Activated CD4-positive, alpha-beta T cell treated with anti-CD3 and anti-CD28 coated beads, Interleukin-2, amount 10 ng/mL, durations not matched to agents 24 days and 14 days (primary cell): Measurements from ENCODE around the gene E2F4. TPM values are rescaled to one million over a fixed set of nuclear protein-coding genes. Genes with fewer than 3 reads are reported as not detected.

Experiments used
- DNase-seq: peaks from one replicate; pipeline ENCODE4 v3.0.0; 2022
- H3K27ac Mint-ChIP-seq: one replicate; pipeline ENCODE4 v1.8.0; 2022; ENCODE audit warnings: mild to moderate bottlenecking, mixed read lengths
- H3K27me3 Mint-ChIP-seq: one replicate; pipeline ENCODE4 v1.8.0; 2022; ENCODE audit warnings: mixed read lengths
- H3K36me3 Mint-ChIP-seq: one replicate; pipeline ENCODE4 v1.8.0; 2022; ENCODE audit warnings: low read depth, mild to moderate bottlenecking, mixed read lengths
- H3K4me1 Mint-ChIP-seq: one replicate; pipeline ENCODE4 v1.8.0; 2021; ENCODE audit warnings: mixed read lengths
- H3K4me3 Mint-ChIP-seq: one replicate; pipeline ENCODE4 v1.8.0; 2022; ENCODE audit warnings: mild to moderate bottlenecking, moderate library complexity, mixed read lengths
- H3K9me3 Mint-ChIP-seq: one replicate; pipeline ENCODE4 v1.8.0; 2021; ENCODE audit warnings: mixed read lengths
- intact Hi-C: fragments of 100-400 bp; cut with micrococcal nuclease; formaldehyde crosslinking; loops from one replicate; pipeline ENCODE4 v1.15.1; 2023
- total RNA-seq: library from RNA; stranded (reverse); gene quantifications from 2 replicates; pipeline ENCODE4 v1.2.3, GENCODE V29; 2022

Gene E2F4
- total RNA-seq, 1 donor from 2014 or later = 166 TPM

- Mint-ChIP-seq H3K27me3 (no peaks in the 10 kb centered on the region), H3K4me1 (peaks cover 24% of the 10 kb centered on the region), H3K27ac (no peak overlapping the region), H3K36me3 (peaks cover 63% of the 10 kb centered on the region), H3K9me3 (no peaks in the 10 kb centered on the region), H3K4me3 (no peak overlapping the region)
- DNase-seq = no peak
- intact Hi-C loops = no loop called here
Observed at GRCh38 chr16:67197704-67198103, 5.7 kb downstream of the E2F4 start.

GRCh38 chr16:67198238-67198734, 6.3 kb downstream of the E2F4 start:
- no peaks in the 10 kb centered on the region for H3K9me3 Mint-ChIP-seq
- H3K27ac Mint-ChIP-seq = no peak overlapping the region
- no peak for DNase-seq
- peaks cover 60% of the 10 kb centered on the region for H3K36me3 Mint-ChIP-seq
- no peak overlapping the region for H3K4me3 Mint-ChIP-seq
- H3K4me1 Mint-ChIP-seq = peaks cover 20% of the 10 kb centered on the region
- intact Hi-C loops = no loop called here
- H3K27me3 Mint-ChIP-seq = no peaks in the 10 kb centered on the region

GRCh38 chr16:67199011-67199807, 7.3 kb downstream of the E2F4 start, which contains the start of gene ELMO3:
Gene ELMO3, plus strand, starts transcription at chr16:67199131. Its CDS starts 196 bp downstream, at chr16:67199327.
- Mint-ChIP-seq H3K27ac (no peak within 1 kb of the TSS), H3K9me3 (no peaks in the 10 kb centered on the region), H3K36me3 (peaks cover 51% of the 10 kb centered on the region), H3K4me1 (peaks cover 12% of the 10 kb centered on the region), H3K4me3 (no peak within 1 kb of the TSS), H3K27me3 (no peaks in the 10 kb centered on the region)
- intact Hi-C loops = no loop called here
- DNase-seq = no peak

GRCh38 chr16:67199808-67200198, 7.8 kb downstream of the E2F4 start:
- no peaks in the 10 kb centered on the region for H3K9me3 Mint-ChIP-seq
- H3K36me3 Mint-ChIP-seq = peaks cover 46% of the 10 kb centered on the region

GRCh38 chr16:67200491-67200890, 8.5 kb downstream of the E2F4 start:
- H3K4me3 Mint-ChIP-seq = no peak overlapping the region
- no peak for DNase-seq
- peaks cover 9% of the 10 kb centered on the region for H3K4me1 Mint-ChIP-seq
- H3K27ac Mint-ChIP-seq = no peak overlapping the region
- H3K9me3 Mint-ChIP-seq = no peaks in the 10 kb centered on the region
- intact Hi-C loops = no loop called here
- peaks cover 39% of the 10 kb centered on the region for H3K36me3 Mint-ChIP-seq
- H3K27me3 Mint-ChIP-seq = no peaks in the 10 kb centered on the region

More at GRCh38 chr16:67199808-67200198, 7.8 kb downstream of the E2F4 start:
- no peak overlapping the region for H3K4me3 Mint-ChIP-seq
- intact Hi-C loops = no loop called here
- no peaks in the 10 kb centered on the region for H3K27me3 Mint-ChIP-seq
- no peak overlapping the region for H3K27ac Mint-ChIP-seq
- peaks cover 9% of the 10 kb centered on the region for H3K4me1 Mint-ChIP-seq
- DNase-seq = no peak

GRCh38 chr16:67201411-67202345, 9.7 kb downstream of the E2F4 start:
- Mint-ChIP-seq H3K36me3 (peaks cover 33% of the 10 kb centered on the region), H3K4me1 (peaks cover 8% of the 10 kb centered on the region), H3K27ac (no peak overlapping the region)

GRCh38 chr16:67202426-67202825, 10.5 kb downstream of the E2F4 start:
- peaks cover 3% of the 10 kb centered on the region for H3K4me1 Mint-ChIP-seq
- no peaks in the 10 kb centered on the region for H3K27me3 Mint-ChIP-seq
- H3K4me3 Mint-ChIP-seq = no peak overlapping the region
- H3K36me3 Mint-ChIP-seq = peaks cover 28% of the 10 kb centered on the region
- intact Hi-C loops = no loop called here
- no peak for DNase-seq
- no peak overlapping the region for H3K27ac Mint-ChIP-seq
- no peaks in the 10 kb centered on the region for H3K9me3 Mint-ChIP-seq

More at GRCh38 chr16:67201411-67202345, 9.7 kb downstream of the E2F4 start:
- Mint-ChIP-seq H3K27me3 (no peaks in the 10 kb centered on the region), H3K9me3 (no peaks in the 10 kb centered on the region), H3K4me3 (no peak overlapping the region)
- DNase-seq = no peak
- intact Hi-C loops = no loop called here

GRCh38 chr16:67202956-67203493, 11.1 kb downstream of the E2F4 start:
- H3K36me3 Mint-ChIP-seq = peaks cover 22% of the 10 kb centered on the region
- H3K4me1 Mint-ChIP-seq = no peaks in the 10 kb centered on the region
- intact Hi-C loops = no loop called here
- H3K9me3 Mint-ChIP-seq = no peaks in the 10 kb centered on the region
- no peaks in the 10 kb centered on the region for H3K27me3 Mint-ChIP-seq
- H3K27ac Mint-ChIP-seq = no peak overlapping the region
- DNase-seq = no peak
- H3K4me3 Mint-ChIP-seq = no peak overlapping the region

- no peaks in the 10 kb centered on the region for H3K9me3 Mint-ChIP-seq
- intact Hi-C loops = no loop called here
- no peak for DNase-seq
- H3K4me1 Mint-ChIP-seq = no peaks in the 10 kb centered on the region
- peaks cover 16% of the 10 kb centered on the region for H3K36me3 Mint-ChIP-seq
- no peak overlapping the region for H3K27ac Mint-ChIP-seq
- no peaks in the 10 kb centered on the region for H3K27me3 Mint-ChIP-seq
- H3K4me3 Mint-ChIP-seq = no peak overlapping the region
Observed at GRCh38 chr16:67204076-67204475, 12.1 kb downstream of the E2F4 start.

GRCh38 chr16:67206129-67206837, 14.3 kb downstream of the E2F4 start:
- Mint-ChIP-seq H3K4me3 (no peak overlapping the region), H3K4me1 (no peaks in the 10 kb centered on the region), H3K9me3 (no peaks in the 10 kb centered on the region), H3K36me3 (peaks cover 5% of the 10 kb centered on the region), H3K27me3 (no peaks in the 10 kb centered on the region), H3K27ac (peak overlapping the region; percentile 39)
- intact Hi-C loops = no loop called here
- DNase-seq = no peak

- peaks cover 4% of the 10 kb centered on the region for H3K36me3 Mint-ChIP-seq
- H3K27me3 Mint-ChIP-seq = no peaks in the 10 kb centered on the region
- DNase-seq = no peak
- no peak overlapping the region for H3K27ac Mint-ChIP-seq
- no peaks in the 10 kb centered on the region for H3K4me1 Mint-ChIP-seq
- intact Hi-C loops = no loop called here
- no peaks in the 10 kb centered on the region for H3K9me3 Mint-ChIP-seq
- no peak overlapping the region for H3K4me3 Mint-ChIP-seq
Observed at GRCh38 chr16:67206838-67207248, 14.9 kb downstream of the E2F4 start.

- Mint-ChIP-seq H3K36me3 (peaks cover 4% of the 10 kb centered on the region), H3K4me1 (no peaks in the 10 kb centered on the region), H3K4me3 (no peak overlapping the region), H3K27ac (no peak overlapping the region), H3K9me3 (no peaks in the 10 kb centered on the region), H3K27me3 (no peaks in the 10 kb centered on the region)
- intact Hi-C loops = no loop called here
- no peak for DNase-seq
Observed at GRCh38 chr16:67207249-67208091, 15.5 kb downstream of the E2F4 start.
